Prostate gland (tissue), 2 donors: Measurements from ENCODE around the gene FAU. TPM values are rescaled to one million over a fixed set of nuclear protein-coding genes. Genes with fewer than 3 reads are reported as not detected.

Experiments used
- DNase-seq: peaks from one replicate; pipeline ENCODE4 v3.0.0-alpha.2; 2019; ENCODE audit warnings: low spot score
- H3K27ac ChIP-seq, 2 donors: fragments of 200-600 bp; sonication (generic); 2 replicates each; pipeline ENCODE4 v1.5.1; 2017 to 2019
- H3K27me3 ChIP-seq: fragments of 200-600 bp; sonication (generic); replicated peaks from 2 replicates; pipeline ENCODE4 v1.5.1; 2019; ENCODE audit not compliant: insufficient read depth
- H3K36me3 ChIP-seq, 2 donors: fragments of 200-600 bp; sonication (generic); 1 replicate in 1 of 2; 2 replicates in 1 of 2; pipeline versions ENCODE4 v1.5.1 to v1.8.1; 2017 to 2019
- H3K4me1 ChIP-seq: fragments of 200-600 bp; sonication (generic); replicated peaks from 2 replicates; pipeline ENCODE4 v1.5.1; 2019
- H3K4me3 ChIP-seq, 2 donors: fragments of 200-600 bp; sonication (generic); 2 replicates each; pipeline ENCODE4 v1.5.1; 2017 to 2019
- H3K9me3 ChIP-seq: fragments of 200-600 bp; sonication (generic); 2 replicates; pipeline ENCODE4 v1.5.1; 2017
- CTCF ChIP-seq, 4 experiments: fragments of 200-600 bp in 2 of 4; fragments of 450-650 bp in 2 of 4; sonication (generic) in 2 of 4; IDR thresholded peaks; 1 replicate in 3 of 4; 2 replicates in 1 of 4; pipeline ENCODE4 v1.5.1; 2016 to 2019; ENCODE audit warnings: antibody characterized with exemption in 4 of 4, mild to moderate bottlenecking in 2 of 4, moderate library complexity in 2 of 4
- POLR2A ChIP-seq: fragments of 450-650 bp; IDR thresholded peaks from one replicate; pipeline ENCODE4 v1.6.1; 2016; ENCODE audit warnings: antibody characterized with exemption, mild to moderate bottlenecking
- POLR2AphosphoS5 ChIP-seq: sonication (generic); formaldehyde crosslinking; IDR thresholded peaks from one replicate; pipeline ENCODE4 v1.6.1; 2017; ENCODE audit warnings: antibody characterized with exemption
- WGBS: methylation state at CpG from one replicate; pipeline ENCODE4 v1.1.5; 2018; 5-methylcytosine and 5-hydroxymethylcytosine counted together
- intact Hi-C: fragments of 100-400 bp; cut with DNase I; formaldehyde crosslinking; loops from one replicate; pipeline ENCODE4 v1.14.2; 2022
- total RNA-seq, 2 donors: library from RNA; depleted of rRNA; stranded (reverse); fragments of >200 nt; gene quantifications; one replicate each; pipeline ENCODE4 v1.1.0, GENCODE V29; 2016

Gene FAU
- total RNA-seq, 2 donors from 2014 or later = 654 to 691 TPM

GRCh38 chr11:65136515-65137096 lies 14.7 kb upstream of the FAU start:
- H3K27me3 ChIP-seq = no peaks in the 10 kb centered on the region
- 84% methylated on average over 15 of the region's 15 CpGs for WGBS
- DNase-seq = no peak
- H3K27ac ChIP-seq = peak overlapping the region in 1 of 2 donors; percentile 98
- H3K4me3 ChIP-seq = no peak overlapping the region
- peaks cover 0 to 7% of the 10 kb centered on the region in 2 donors for H3K36me3 ChIP-seq
- H3K9me3 ChIP-seq = no peaks in the 10 kb centered on the region
- intact Hi-C loops = no loop called here
- no peak for TF ChIP-seq POLR2A
- TF ChIP-seq CTCF (IDR thresholded peaks at IDR 0.05) = no peak
- no peak for TF ChIP-seq POLR2AphosphoS5
- H3K4me1 ChIP-seq = peaks cover 7% of the 10 kb centered on the region

GRCh38 chr11:65135633-65136145 lies 13.8 kb upstream of the FAU start:
- Histone ChIP-seq H3K4me1 (peaks cover 7% of the 10 kb centered on the region), H3K27me3 (no peaks in the 10 kb centered on the region), H3K9me3 (no peaks in the 10 kb centered on the region), H3K4me3 (peak overlapping the region; percentile 55 to 64), H3K27ac (peak overlapping the region; percentile 98), H3K36me3 (peaks cover 8 to 11% of the 10 kb centered on the region in 2 donors)
- 40% methylated on average over 11 of the region's 11 CpGs for WGBS
- intact Hi-C loops = no loop called here
- no peak for TF ChIP-seq POLR2AphosphoS5
- no peak for TF ChIP-seq CTCF (IDR thresholded peaks at IDR 0.05)
- no peak for TF ChIP-seq POLR2A
- DNase-seq = no peak

- intact Hi-C loops = no loop called here
- Histone ChIP-seq H3K4me1 (peaks cover 7% of the 10 kb centered on the region), H3K9me3 (no peaks in the 10 kb centered on the region), H3K36me3 (peaks cover 14 to 17% of the 10 kb centered on the region in 2 donors), H3K4me3 (peak overlapping the region; percentile 55 to 64), H3K27ac (peak overlapping the region; percentile 98), H3K27me3 (no peaks in the 10 kb centered on the region)
- peak; percentile 98 for DNase-seq
- under 1% methylated on average over 24 of the region's 24 CpGs for WGBS
- TF ChIP-seq CTCF (IDR thresholded peaks at IDR 0.05) (no peak), POLR2A (peak; percentile 87), POLR2AphosphoS5 (peak; percentile 96)
Observed at GRCh38 chr11:65134952-65135632, 13.2 kb upstream of the FAU start.

GRCh38 chr11:65134240-65134951 lies 12.5 kb upstream of the FAU start, which contains the start of gene SYVN1:
TSS of gene SYVN1 (minus strand) at chr11:65134519. CDS start at chr11:65133601, 918 bp downstream.
- H3K4me3 ChIP-seq = peak within 1 kb of the TSS; percentile 55 to 64
- intact Hi-C loops = no loop called here
- TF ChIP-seq POLR2A (peak; percentile 95), POLR2AphosphoS5 (peak; percentile 94), CTCF (IDR thresholded peaks at IDR 0.05) (peak in 1 of 4 experiments; percentile 25)
- H3K9me3 ChIP-seq = no peaks in the 10 kb centered on the region
- peaks cover 7% of the 10 kb centered on the region for H3K4me1 ChIP-seq
- peak; percentile 87 for DNase-seq
- under 1% methylated on average over 56 of the region's 60 CpGs for WGBS
- no peaks in the 10 kb centered on the region for H3K27me3 ChIP-seq
- H3K36me3 ChIP-seq = peaks cover 21 to 24% of the 10 kb centered on the region in 2 donors
- peak within 1 kb of the TSS; percentile 98 for H3K27ac ChIP-seq
